ENCODE results near the gene ATF7IP2.
"Not testable (repeated sequence)": the region's sequence is repeated elsewhere in the genome, so short reads cannot be mapped to it uniquely, and the experiment has no call there.

ATF7IP2 gene

GRCh38 chr16:10385725-10386516, at the start of gene ATF7IP2:
TSS of gene ATF7IP2 (plus strand) at chr16:10386061. CDS start at chr16:10430621, 44,560 bp downstream.
- in situ Hi-C loops (cut with MboI; ENCODE audit: low pct_unique_long_range_greater_than_20kb, low sequenced_read_pairs, unreplicated experiment): no loop called here
- TF ChIP-seq CTCF (IDR thresholded peaks at IDR 0.05; ENCODE audit: extremely low read depth, insufficient read depth, missing control alignments): no peak
- DNase-seq (ENCODE audit: low spot score): peak; percentile 89

- no peak for TF ChIP-seq CTCF (IDR thresholded peaks at IDR 0.05; ENCODE audit: extremely low read depth, insufficient read depth, missing control alignments)
- DNase-seq (ENCODE audit: low spot score): no peak
- in situ Hi-C loops (cut with MboI; ENCODE audit: low pct_unique_long_range_greater_than_20kb, low sequenced_read_pairs, unreplicated experiment): no loop called here
Observed at GRCh38 chr16:10338426-10338825, 47.4 kb upstream of the ATF7IP2 start.

- DNase-seq (ENCODE audit: low spot score): no peak
- in situ Hi-C loops (cut with MboI; ENCODE audit: low pct_unique_long_range_greater_than_20kb, low sequenced_read_pairs, unreplicated experiment): no loop called here
- no peak for TF ChIP-seq CTCF (IDR thresholded peaks at IDR 0.05; ENCODE audit: extremely low read depth, insufficient read depth, missing control alignments)
Observed at GRCh38 chr16:10339777-10340732, 45.8 kb upstream of the ATF7IP2 start.

GRCh38 chr16:10343124-10343760, 42.6 kb upstream of the ATF7IP2 start:
- DNase-seq (ENCODE audit: low spot score): no peak
- in situ Hi-C loops (cut with MboI; ENCODE audit: low pct_unique_long_range_greater_than_20kb, low sequenced_read_pairs, unreplicated experiment): no loop called here
- no peak for TF ChIP-seq CTCF (IDR thresholded peaks at IDR 0.05; ENCODE audit: extremely low read depth, insufficient read depth, missing control alignments)

- DNase-seq (ENCODE audit: low spot score); in situ Hi-C loops (cut with MboI; ENCODE audit: low pct_unique_long_range_greater_than_20kb, low sequenced_read_pairs, unreplicated experiment): not testable (repeated sequence)
Observed at GRCh38 chr16:10344699-10345098, 41.2 kb upstream of the ATF7IP2 start.

GRCh38 chr16:10345629-10346028, 40.2 kb upstream of the ATF7IP2 start:
- in situ Hi-C loops (cut with MboI; ENCODE audit: low pct_unique_long_range_greater_than_20kb, low sequenced_read_pairs, unreplicated experiment): no loop called here
- no peak for DNase-seq (ENCODE audit: low spot score)
- TF ChIP-seq CTCF (IDR thresholded peaks at IDR 0.05; ENCODE audit: extremely low read depth, insufficient read depth, missing control alignments): no peak

All from GM13977 (cell line).